NCI-H510A (cell line): ENCODE results near the gene ITPR2.
"Not testable (repeated sequence)": the region's sequence is repeated elsewhere in the genome, so short reads cannot be mapped to it uniquely, and the experiment has no call there.

ENCODE experiments used
- DNase-seq: peaks from one replicate; lab custom pipeline; 2025; lab: John Stamatoyannopoulos, UW

Gene ITPR2

GRCh38 chr12:26848156-26848825 is 15.3 kb upstream of the ITPR2 start:
- no peak for DNase-seq

- DNase-seq = no peak
Measured at GRCh38 chr12:26847431-26847830, 14.4 kb upstream of the ITPR2 start.

- DNase-seq = no peak
Measured at GRCh38 chr12:26846416-26846815, 13.4 kb upstream of the ITPR2 start.

- DNase-seq = no peak
Measured at GRCh38 chr12:26845984-26846383, 13.0 kb upstream of the ITPR2 start.

DNA sequence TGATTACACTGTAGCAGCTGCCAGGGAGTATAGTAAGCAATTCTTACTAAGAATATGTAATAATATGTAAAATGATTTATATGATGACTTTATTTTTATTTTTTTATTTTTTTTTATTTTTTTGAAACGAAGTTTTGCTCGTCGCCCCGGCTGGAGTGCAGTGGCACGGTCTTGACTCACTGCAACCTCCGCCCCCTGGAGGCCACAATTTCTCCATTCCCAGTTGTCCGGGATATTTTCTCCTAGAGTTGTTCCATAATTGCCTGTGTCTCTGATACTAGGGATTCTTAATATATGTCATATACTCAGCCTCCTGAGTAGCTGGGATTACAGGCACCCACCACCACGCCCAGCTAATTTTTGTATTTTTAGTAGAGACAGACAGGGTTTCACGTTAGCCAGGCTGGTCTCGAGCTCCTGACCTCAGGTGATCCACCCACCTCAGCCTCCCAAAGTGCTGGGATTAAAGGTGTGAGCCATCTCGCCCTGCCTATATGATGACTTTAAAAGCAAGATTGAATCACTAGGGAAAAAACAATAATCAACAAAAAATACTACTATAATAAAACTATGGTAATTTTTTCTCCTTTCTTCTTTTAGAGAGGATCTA is 12.2 kb upstream of the ITPR2 start:
- peak; percentile 12 for DNase-seq

- DNase-seq = no peak
Measured at GRCh38 chr12:26843311-26843710, 10.3 kb upstream of the ITPR2 start.

DNA sequence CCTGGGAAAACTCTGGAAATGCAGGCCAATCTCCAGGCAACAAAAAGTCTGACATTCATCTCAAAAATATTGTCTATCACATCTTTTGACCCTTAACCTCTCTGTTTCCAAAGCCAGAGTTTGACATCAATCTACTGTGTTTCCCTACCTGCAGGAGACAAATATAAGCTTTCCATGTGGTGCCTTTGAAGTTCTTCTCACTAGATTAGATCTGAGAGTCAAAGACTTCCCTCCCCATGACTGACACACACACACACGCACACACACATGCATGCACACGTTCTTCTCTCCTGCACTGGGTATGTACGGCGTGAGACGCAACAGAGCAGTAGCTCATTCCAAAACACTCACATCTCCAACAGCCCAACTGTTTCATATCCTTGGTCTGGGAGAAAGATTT is 8.1 kb upstream of the ITPR2 start:
- DNase-seq = no peak

- no peak for DNase-seq
Measured at GRCh38 chr12:26839512-26839911, 6.5 kb upstream of the ITPR2 start.

- no peak for DNase-seq
Measured at GRCh38 chr12:26838888-26839416, 6.0 kb upstream of the ITPR2 start.

DNA sequence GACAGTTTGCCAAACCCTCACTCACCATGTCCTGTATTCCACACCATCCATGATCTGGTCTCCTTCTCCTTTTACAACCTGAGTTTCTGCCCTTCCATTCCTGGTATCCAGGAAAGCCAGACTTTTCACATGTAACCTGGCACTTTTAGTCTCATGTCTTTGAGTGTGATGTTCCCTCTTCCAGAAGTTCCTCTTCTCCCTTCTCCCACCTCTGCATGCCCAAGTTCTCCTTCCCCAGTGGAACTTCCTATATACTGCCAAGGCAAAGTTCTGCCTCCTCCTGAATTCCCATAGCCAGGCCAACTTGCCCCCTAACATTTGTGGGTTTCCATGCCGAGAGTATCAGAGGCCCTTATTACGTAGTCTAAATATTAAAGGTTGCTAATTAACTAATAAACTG is 3.2 kb upstream of the ITPR2 start:
- DNase-seq = no peak

- not testable (repeated sequence) for DNase-seq
Measured at GRCh38 chr12:26834503-26835060, 1.6 kb upstream of the ITPR2 start.

GRCh38 chr12:26833743-26834490 is 923 bp upstream of the ITPR2 start:
- peak; percentile 70 for DNase-seq

- DNase-seq = peak; percentile 20
Measured at GRCh38 chr12:26831951-26832821, 808 bp downstream of the ITPR2 start.

DNA sequence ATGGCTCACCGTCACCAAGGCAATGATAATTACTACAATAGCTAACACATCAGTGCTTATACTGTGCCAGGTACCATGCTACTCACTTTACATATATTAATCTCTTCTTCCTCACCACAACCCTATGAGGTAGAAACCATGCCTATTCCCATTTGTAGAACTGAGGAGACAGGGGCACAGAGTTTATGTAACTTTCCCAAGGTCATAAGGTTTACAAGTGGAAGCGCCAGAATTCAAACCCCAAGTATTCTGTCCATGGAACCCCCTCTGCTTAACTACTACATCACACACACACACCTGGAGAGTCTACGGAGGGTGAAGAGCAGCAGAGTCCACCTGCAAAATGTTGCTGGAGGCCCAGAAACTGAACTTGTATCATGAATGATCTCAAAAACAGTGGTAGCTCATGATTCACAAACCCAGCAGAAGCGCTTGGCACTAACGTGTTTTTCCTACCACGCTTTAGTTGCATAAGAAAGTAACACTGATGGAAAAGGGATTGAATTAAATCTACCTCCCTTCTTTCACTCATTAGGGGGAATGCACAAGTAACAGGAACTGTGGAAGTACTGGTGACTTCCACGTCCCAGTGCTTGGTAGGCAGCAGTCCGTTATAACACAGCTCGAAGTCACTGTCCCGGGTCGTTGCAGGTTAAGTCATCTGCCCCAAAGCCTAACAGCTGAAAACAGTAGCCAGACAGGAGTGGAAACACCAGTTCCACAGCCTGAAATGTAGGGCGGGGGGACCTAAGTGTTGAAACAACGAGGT is 2.0 kb downstream of the ITPR2 start:
- DNase-seq = no peak

GRCh38 chr12:26830363-26830762 is 2.6 kb downstream of the ITPR2 start:
- DNase-seq = no peak

GRCh38 chr12:26828280-26829073 is 4.5 kb downstream of the ITPR2 start:
- DNase-seq = no peak

GRCh38 chr12:26826437-26826836 is 6.6 kb downstream of the ITPR2 start:
- DNase-seq = no peak

DNA sequence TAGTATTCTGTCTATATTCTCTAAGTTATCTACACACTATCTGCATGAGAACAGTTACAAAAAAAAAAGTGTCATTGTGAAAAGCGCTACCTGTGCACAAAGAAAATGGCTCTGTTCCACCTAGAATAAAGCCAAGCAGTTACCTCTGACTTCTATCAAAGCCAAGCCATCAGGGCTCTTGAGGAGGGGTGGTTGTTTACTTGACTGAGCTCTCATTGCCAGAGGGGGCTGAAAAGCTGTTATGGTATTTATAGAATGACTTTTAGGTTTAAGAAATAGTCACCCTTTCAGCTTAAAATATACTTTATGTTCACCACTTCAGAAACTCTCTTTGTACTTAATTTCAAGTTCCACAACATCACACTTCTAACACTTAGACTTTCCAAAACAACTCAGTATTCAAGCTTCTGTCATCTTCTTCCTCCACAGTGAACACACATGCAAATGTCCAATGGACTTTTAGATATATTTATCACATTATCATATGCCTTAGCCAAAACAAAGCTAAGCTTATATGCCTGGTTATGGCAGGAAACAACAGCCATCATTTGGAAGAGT is 7.5 kb downstream of the ITPR2 start:
- no peak for DNase-seq

GRCh38 chr12:26823390-26823789 is 9.6 kb downstream of the ITPR2 start:
- no peak for DNase-seq

GRCh38 chr12:26822026-26822425 is 11.0 kb downstream of the ITPR2 start:
- DNase-seq = no peak
